NB4 (cell line): Measurements from ENCODE around the gene BRD4.
"Not testable (repeated sequence)": the region's sequence is repeated elsewhere in the genome, so short reads cannot be mapped to it uniquely, and the experiment has no call there.

Experiments used
- DNase-seq: peaks from one replicate; pipeline ENCODE4 v3.0.0; 2010; ENCODE audit warnings: low read depth
- H3K4me3 ChIP-seq: one replicate; pipeline ENCODE4 v1.5.1; 2011; ENCODE audit warnings: mild to moderate bottlenecking, low read depth, low read length, moderate library complexity
- MYC ChIP-seq: IDR thresholded peaks from 2 replicates; pipeline ENCODE4 v1.6.1; 2011; ENCODE audit warnings: low read depth, low read length
- POLR2A ChIP-seq: IDR thresholded peaks from 2 replicates; pipeline ENCODE4 v1.6.1; 2011; ENCODE audit warnings: mild to moderate bottlenecking; ENCODE audit not compliant: insufficient read length; ENCODE audit errors: extremely low read depth
- TF ChIP-seq, protein P1 (sequence below): IDR thresholded peaks from one replicate; pipeline ENCODE4 v1.5.1; 2012; ENCODE audit warnings: low read depth, low read length
- TF ChIP-seq, protein P2 (sequence below): IDR thresholded peaks from 2 replicates; pipeline ENCODE4 v1.6.1; 2011; ENCODE audit warnings: low read depth, low read length

BRD4 gene

DNA sequence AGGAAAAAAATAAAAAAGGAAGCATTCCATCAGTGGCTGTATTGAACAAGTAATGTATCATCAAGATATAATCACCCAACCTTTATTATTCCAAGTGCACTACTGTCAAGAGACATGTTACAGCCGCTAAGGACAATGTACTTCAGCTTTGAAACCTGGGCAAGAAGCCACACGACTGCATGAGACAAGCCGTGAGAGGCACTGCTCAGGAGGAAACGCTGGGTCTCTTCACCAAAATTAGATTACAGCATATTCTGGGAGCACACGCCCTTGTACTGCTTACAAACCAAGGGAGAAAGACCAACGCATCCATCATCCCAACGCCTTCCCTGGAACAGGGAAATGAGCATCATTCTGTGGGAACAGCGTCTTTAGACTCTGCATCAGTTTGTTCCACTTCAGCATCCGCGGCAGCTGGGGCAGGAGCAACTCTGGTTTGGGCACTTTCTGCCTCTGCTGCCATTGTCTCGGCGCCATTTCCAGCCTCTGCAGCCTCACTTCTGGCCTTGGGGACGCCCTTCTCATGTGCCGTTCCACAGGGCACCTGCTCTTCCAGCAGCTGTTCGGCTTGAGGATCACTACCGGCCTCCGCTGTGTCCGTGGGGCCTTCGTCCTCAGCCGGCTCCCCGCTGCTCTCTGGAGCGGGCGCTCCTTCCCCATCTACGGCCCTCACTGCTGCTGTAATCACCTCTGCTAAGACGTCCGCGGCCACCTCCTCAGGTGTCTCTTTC is 22.4 kb upstream of the BRD4 start:
- TF ChIP-seq, protein P1, sequence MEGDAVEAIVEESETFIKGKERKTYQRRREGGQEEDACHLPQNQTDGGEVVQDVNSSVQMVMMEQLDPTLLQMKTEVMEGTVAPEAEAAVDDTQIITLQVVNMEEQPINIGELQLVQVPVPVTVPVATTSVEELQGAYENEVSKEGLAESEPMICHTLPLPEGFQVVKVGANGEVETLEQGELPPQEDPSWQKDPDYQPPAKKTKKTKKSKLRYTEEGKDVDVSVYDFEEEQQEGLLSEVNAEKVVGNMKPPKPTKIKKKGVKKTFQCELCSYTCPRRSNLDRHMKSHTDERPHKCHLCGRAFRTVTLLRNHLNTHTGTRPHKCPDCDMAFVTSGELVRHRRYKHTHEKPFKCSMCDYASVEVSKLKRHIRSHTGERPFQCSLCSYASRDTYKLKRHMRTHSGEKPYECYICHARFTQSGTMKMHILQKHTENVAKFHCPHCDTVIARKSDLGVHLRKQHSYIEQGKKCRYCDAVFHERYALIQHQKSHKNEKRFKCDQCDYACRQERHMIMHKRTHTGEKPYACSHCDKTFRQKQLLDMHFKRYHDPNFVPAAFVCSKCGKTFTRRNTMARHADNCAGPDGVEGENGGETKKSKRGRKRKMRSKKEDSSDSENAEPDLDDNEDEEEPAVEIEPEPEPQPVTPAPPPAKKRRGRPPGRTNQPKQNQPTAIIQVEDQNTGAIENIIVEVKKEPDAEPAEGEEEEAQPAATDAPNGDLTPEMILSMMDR = no peak
- no peak for TF ChIP-seq MYC
- no peak for TF ChIP-seq POLR2A
- TF ChIP-seq, protein P2, sequence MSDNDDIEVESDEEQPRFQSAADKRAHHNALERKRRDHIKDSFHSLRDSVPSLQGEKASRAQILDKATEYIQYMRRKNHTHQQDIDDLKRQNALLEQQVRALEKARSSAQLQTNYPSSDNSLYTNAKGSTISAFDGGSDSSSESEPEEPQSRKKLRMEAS = no peak
- H3K4me3 ChIP-seq = no peak overlapping the region
- no peak for DNase-seq

DNA sequence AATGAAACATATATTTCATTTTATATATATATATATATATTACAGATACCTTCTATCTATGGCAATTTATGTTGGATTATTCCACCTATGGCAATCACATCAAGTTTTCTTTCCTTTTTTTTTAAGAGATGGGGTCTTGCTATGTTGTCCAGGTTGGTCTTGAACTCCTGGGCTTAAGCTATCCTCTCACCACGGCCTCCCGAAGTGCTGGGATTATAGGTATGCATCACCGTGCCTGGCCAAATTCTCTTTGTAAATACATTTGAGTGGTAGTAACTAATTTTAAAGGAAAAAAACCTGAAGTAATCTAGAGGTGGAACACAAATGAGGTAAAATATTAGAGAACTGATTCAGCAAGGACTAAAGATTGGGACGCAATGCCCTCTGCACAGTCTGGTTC is 21.6 kb upstream of the BRD4 start:
- no peak for DNase-seq
- TF ChIP-seq MYC (no peak), POLR2A (no peak)
- TF ChIP-seq, protein P1 = no peak
- TF ChIP-seq, protein P2 = no peak
- no peak overlapping the region for H3K4me3 ChIP-seq

DNA sequence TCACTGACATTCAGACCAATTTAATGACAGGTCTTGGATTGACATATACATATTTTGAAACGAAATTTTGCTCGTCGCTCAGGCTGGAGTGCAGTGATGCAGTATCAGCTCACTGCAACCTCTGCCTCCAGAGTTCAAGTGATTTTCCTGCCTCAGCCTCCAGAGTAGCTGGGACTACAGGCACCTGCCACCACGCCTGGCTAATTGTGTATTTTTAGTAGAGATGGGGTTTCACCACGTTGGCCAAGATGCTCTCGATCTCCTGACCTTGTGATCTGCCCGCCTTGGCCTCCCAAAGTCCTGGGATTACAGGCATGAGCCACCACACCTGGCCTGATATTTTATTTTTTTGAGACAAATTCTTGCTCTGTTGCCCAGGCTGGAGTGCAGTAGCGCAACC is 20.2 kb upstream of the BRD4 start:
- DNase-seq = not testable (repeated sequence)

DNA sequence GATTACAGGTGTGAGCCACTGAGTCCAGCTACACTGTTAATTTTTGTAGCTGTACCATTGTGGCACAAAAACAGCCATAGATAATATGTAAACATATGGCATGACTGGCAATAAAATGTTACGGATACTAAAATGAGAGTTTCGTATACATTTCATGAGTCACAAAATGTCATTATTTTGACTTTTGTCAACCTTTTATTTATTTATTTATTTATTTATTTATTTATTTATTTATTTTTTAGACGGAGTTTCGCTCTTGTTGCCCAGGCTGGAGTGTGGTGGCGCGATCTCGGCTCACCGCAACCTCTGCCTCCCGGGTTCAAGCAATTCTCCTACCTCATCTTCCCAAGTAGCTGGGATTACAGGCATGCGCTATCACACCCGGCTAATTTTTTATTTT is 9.0 kb upstream of the BRD4 start:
- not testable (repeated sequence) for DNase-seq, H3K4me3 ChIP-seq

More for the DNA sequence above, 20.2 kb upstream of the BRD4 start:
- H3K4me3 ChIP-seq = not testable (repeated sequence)

DNA sequence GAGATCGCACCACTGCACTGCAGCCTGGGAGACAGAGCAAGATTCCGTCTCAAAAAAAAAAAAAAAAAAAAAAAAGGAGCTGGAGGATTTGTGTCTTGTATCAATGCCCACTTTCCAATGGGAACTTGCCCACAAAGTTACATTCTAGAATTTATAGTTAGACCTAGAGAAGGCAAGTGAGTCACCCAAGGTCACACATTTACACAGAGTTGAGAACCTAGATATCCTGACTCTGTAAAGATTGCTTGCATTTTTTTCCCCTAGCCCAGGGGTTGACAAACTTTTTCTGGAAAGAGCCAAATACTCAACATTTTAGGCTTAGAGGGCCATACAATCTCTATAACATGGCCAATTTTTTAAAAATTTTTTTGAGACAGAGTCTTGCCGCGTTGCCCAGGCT is 7.7 kb upstream of the BRD4 start:
- no peak for DNase-seq
- H3K4me3 ChIP-seq = no peak overlapping the region
- TF ChIP-seq, protein P1 = no peak
- TF ChIP-seq, protein P2 = no peak
- TF ChIP-seq POLR2A (no peak), MYC (no peak)

DNA sequence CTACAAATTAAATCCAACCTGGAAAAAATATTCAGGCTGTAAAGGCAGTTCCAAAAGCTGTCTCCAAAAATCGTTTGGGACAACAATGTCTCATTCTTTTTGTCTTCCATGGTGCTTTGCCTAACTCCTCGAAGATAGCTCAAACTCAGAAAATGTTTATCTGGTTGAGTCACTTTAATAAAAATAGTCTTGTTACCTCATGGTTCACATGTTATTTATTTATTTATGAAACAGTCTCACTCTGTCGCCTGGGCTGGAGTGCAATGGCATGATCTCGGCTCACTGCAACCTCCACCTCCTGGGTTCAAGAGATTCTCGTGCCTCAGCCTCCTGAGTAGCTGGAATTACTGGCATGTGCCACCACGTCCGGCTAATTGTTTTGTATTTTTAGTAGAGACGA is 4.9 kb upstream of the BRD4 start:
- H3K4me3 ChIP-seq = no peak overlapping the region
- DNase-seq = no peak
- TF ChIP-seq MYC (no peak), POLR2A (no peak)
- TF ChIP-seq, protein P2 = no peak
- TF ChIP-seq, protein P1 = no peak

DNA sequence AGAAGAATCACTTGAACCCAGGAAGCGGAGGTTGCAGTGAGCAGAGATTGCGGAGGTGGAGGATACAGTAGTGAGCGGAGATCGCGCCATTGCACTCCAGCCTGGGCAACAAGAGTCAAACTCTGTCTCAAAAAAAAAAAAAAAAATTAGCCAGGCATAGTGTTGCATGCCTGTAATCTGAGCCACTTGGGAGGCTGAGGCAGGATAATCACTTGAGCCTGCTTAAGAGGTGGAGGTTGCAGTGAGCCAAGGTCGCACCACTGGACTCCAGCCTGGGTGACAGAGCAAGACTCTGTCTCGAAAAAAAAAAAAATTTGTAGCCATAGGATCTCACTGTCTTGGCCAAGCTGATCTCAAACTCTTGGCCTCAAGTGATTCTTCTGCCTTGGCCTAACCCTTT is 3.7 kb upstream of the BRD4 start:
- DNase-seq, H3K4me3 ChIP-seq: not testable (repeated sequence)
